ENCODE measurements around the gene NFATC2. TPM values are rescaled to one million over a fixed set of nuclear protein-coding genes. Genes with fewer than 3 reads are reported as not detected.

NFATC2 gene
- total RNA-seq, 1 experiment from 2014 or later, result 5.0 TPM

- H3K9me2 ChIP-seq (ENCODE audit: insufficient read depth), result no peaks in the 10 kb centered on the region
- DNase-seq (ENCODE audit: low read depth, low spot score) (no peak), ATAC-seq (no peak)
- no peak overlapping the region for H3K27ac ChIP-seq (ENCODE audit: low read depth, low read length)
- H3K27me3 ChIP-seq (ENCODE audit: insufficient read depth, low read length), result peaks cover 10% of the 10 kb centered on the region; the same call in 1 of the 2 replicates
- no peak for TF ChIP-seq EGR1 (IDR thresholded peaks at IDR 0.05; ENCODE audit: low read depth)
- H4K20me1 ChIP-seq (ENCODE audit: insufficient read depth), result no peaks in the 10 kb centered on the region
- ChIA-PET RAD21 (ENCODE audit: low non-redundant PET in 1 of 2, low total read pairs in 2 of 2, uncharacterized antibody in 2 of 2, unreplicated experiment in 2 of 2) (no interaction called here), POLR2A (no interaction called here), CTCF (no interaction called here)
- H3K9ac ChIP-seq (ENCODE audit: low read length), result no peak overlapping the region
- BruUV-seq (replicated peaks), result no TSS peak
- H3K4me1 ChIP-seq (ENCODE audit: control insufficient read depth in 1 of 2, insufficient read depth in 2 of 2, low read length in 2 of 2), result no peaks in the 10 kb centered on the region
- no peaks in the 10 kb centered on the region for H3K9me3 ChIP-seq (ENCODE audit: control insufficient read depth in 1 of 2, insufficient read depth in 1 of 2, low read depth in 1 of 2, low read length in 2 of 2)
- intact Hi-C loops (cut with micrococcal nuclease), result no loop called here
- no peak overlapping the region for H3K4me2 ChIP-seq (ENCODE audit: low read length)
- no peak overlapping the region for H2AFZ ChIP-seq (ENCODE audit: low read depth, low read length, poor library complexity, severe bottlenecking)
- no peaks in the 10 kb centered on the region for H3K36me3 ChIP-seq (ENCODE audit: control insufficient read depth in 1 of 2, insufficient read depth in 2 of 2, low read length in 2 of 2)
- no peak overlapping the region for H3K4me3 ChIP-seq (replicated peaks in 1 of 2; ENCODE audit: low read depth in 1 of 2, low read length in 2 of 2)
- no peaks in the 10 kb centered on the region for H3K79me2 ChIP-seq (ENCODE audit: insufficient read depth, low read length)
Observed at GRCh38 chr20:51342510-51343236, 199.8 kb downstream of the NFATC2 start.

- Histone ChIP-seq H3K4me1 (ENCODE audit: control insufficient read depth in 1 of 2, insufficient read depth in 2 of 2, low read length in 2 of 2) (no peaks in the 10 kb centered on the region), H2AFZ (ENCODE audit: low read depth, low read length, poor library complexity, severe bottlenecking) (no peak overlapping the region), H3K4me2 (ENCODE audit: low read length) (no peak overlapping the region), H4K20me1 (ENCODE audit: insufficient read depth) (no peaks in the 10 kb centered on the region), H3K79me2 (ENCODE audit: insufficient read depth, low read length) (no peaks in the 10 kb centered on the region), H3K27ac (ENCODE audit: low read depth, low read length) (no peak overlapping the region), H3K9ac (ENCODE audit: low read length) (no peak overlapping the region), H3K9me2 (ENCODE audit: insufficient read depth) (no peaks in the 10 kb centered on the region), H3K36me3 (ENCODE audit: control insufficient read depth in 1 of 2, insufficient read depth in 2 of 2, low read length in 2 of 2) (no peaks in the 10 kb centered on the region), H3K4me3 (replicated peaks in 1 of 2; ENCODE audit: low read depth in 1 of 2, low read length in 2 of 2) (no peak overlapping the region), H3K9me3 (ENCODE audit: control insufficient read depth in 1 of 2, insufficient read depth in 1 of 2, low read depth in 1 of 2, low read length in 2 of 2) (no peaks in the 10 kb centered on the region), H3K27me3 (ENCODE audit: insufficient read depth, low read length) (peaks cover 2% of the 10 kb centered on the region; the same call in 1 of the 2 replicates)
- ChIA-PET CTCF (no interaction called here), POLR2A (no interaction called here), RAD21 (ENCODE audit: low non-redundant PET in 1 of 2, low total read pairs in 2 of 2, uncharacterized antibody in 2 of 2, unreplicated experiment in 2 of 2) (no interaction called here)
- ATAC-seq, result no peak
- intact Hi-C loops (cut with micrococcal nuclease), result no loop called here
- TF ChIP-seq REST (IDR thresholded peaks at IDR 0.05; ENCODE audit: low read depth) (no peak), EZH2phosphoT487 (IDR thresholded peaks at IDR 0.05; ENCODE audit: borderline replicate concordance) (no peak), SRF (IDR thresholded peaks at IDR 0.05; ENCODE audit: low read depth) (no peak), SIN3A (IDR thresholded peaks at IDR 0.05; ENCODE audit: low read depth) (no peak), RAD21 (IDR thresholded peaks at IDR 0.05; ENCODE audit: low read depth) (no peak), SP1 (IDR thresholded peaks at IDR 0.05; ENCODE audit: low read depth) (no peak), ZBTB33 (IDR thresholded peaks at IDR 0.05; ENCODE audit: extremely low read depth, insufficient replicate concordance, low read length) (no peak), MAX (IDR thresholded peaks at IDR 0.05) (no peak), EGR1 (IDR thresholded peaks at IDR 0.05; ENCODE audit: low read depth) (no peak), ELF1 (IDR thresholded peaks at IDR 0.05; ENCODE audit: borderline replicate concordance, low read depth) (no peak), POLR2A (IDR thresholded peaks at IDR 0.05; ENCODE audit: borderline replicate concordance, extremely low read depth, insufficient read depth, insufficient read length) (no peak), JUND (IDR thresholded peaks at IDR 0.05) (no peak), FOSL1 (IDR thresholded peaks at IDR 0.05; ENCODE audit: low read depth) (no peak), CEBPB (IDR thresholded peaks at IDR 0.05; ENCODE audit: low read depth) (no peak)
- no TSS peak for BruUV-seq (replicated peaks)
- DNase-seq (ENCODE audit: low read depth, low spot score), result no peak
Observed at GRCh38 chr20:51341581-51341980, 200.9 kb downstream of the NFATC2 start.

Measured in HCT116 (cell line).